Nephron progenitor cell (in vitro differentiated cells): ENCODE data around the gene EPGN.

ENCODE experiments used
- DNase-seq: peaks from one replicate; pipeline ENCODE4 v3.0.0; 2021
- H3K27ac Mint-ChIP-seq: 2 replicates; pipeline ENCODE4 v1.8.0; 2021; ENCODE audit warnings: mild to moderate bottlenecking, moderate library complexity, mixed read lengths
- H3K27me3 Mint-ChIP-seq: 2 replicates; pipeline ENCODE4 v1.8.0; 2021; ENCODE audit warnings: mild to moderate bottlenecking, low read depth, mixed read lengths; ENCODE audit not compliant: poor library complexity
- H3K36me3 Mint-ChIP-seq: 2 replicates; pipeline ENCODE4 v1.8.0; 2021; ENCODE audit warnings: low read depth, mixed read lengths
- H3K4me1 Mint-ChIP-seq: 2 replicates; pipeline ENCODE4 v1.8.0; 2021; ENCODE audit warnings: mixed read lengths
- H3K4me3 Mint-ChIP-seq: 2 replicates; pipeline ENCODE4 v1.8.0; 2021; ENCODE audit warnings: mild to moderate bottlenecking, moderate library complexity, mixed read lengths
- H3K9me3 Mint-ChIP-seq: 2 replicates; pipeline ENCODE4 v1.8.0; 2021; ENCODE audit warnings: mild to moderate bottlenecking, moderate library complexity, mixed read lengths
- TF ChIP-seq, protein P1 (sequence below): fragments of 200-600 bp; sonication (generic); IDR thresholded peaks from 2 replicates; pipeline ENCODE4 v1.5.0; 2021; ENCODE audit warnings: antibody characterized with exemption

EPGN gene

DNA sequence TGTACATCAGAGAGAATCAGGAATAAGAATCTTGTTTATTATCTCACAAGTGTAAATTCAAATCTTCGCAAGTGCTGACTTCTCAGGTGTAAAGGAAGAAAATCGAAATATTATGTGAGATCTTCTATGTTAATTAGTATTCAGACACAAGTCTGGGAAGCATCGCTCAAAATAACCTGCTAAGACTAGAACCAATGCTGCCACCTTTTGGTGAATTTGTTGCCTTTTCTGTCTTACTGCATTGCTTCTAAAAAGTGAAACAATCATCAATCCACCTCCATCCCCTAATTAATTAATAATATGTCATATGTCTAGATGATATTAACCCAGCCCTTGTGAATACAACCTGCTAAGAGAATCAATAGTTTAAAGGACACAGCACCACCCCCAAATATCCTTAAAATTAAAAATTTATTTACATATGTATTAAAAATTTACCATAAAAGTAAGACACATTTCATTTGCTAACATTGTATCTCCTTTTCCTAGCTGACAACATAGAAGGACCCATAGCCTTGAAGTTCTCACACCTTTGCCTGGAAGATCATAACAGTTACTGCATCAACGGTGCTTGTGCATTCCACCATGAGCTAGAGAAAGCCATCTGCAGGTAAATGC lies 3.5 kb downstream of the EPGN start:
- TF ChIP-seq, protein P1, sequence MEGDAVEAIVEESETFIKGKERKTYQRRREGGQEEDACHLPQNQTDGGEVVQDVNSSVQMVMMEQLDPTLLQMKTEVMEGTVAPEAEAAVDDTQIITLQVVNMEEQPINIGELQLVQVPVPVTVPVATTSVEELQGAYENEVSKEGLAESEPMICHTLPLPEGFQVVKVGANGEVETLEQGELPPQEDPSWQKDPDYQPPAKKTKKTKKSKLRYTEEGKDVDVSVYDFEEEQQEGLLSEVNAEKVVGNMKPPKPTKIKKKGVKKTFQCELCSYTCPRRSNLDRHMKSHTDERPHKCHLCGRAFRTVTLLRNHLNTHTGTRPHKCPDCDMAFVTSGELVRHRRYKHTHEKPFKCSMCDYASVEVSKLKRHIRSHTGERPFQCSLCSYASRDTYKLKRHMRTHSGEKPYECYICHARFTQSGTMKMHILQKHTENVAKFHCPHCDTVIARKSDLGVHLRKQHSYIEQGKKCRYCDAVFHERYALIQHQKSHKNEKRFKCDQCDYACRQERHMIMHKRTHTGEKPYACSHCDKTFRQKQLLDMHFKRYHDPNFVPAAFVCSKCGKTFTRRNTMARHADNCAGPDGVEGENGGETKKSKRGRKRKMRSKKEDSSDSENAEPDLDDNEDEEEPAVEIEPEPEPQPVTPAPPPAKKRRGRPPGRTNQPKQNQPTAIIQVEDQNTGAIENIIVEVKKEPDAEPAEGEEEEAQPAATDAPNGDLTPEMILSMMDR = peak; percentile 32

DNA sequence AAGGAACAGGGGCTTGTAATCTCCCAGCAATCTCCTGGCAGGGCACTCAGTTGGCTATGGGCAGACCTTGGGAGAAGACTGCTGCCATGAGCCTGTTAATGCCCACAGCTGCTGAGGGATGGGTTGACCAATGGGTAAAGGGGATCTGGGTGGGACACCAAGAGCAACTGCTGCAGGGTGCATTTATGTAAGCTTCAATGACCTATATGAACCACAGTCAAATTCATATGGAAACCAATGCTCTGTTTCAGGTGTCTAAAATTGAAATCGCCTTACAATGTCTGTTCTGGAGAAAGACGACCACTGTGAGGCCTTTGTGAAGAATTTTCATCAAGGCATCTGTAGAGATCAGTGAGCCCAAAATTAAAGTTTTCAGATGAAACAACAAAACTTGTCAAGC lies 6.1 kb downstream of the EPGN start:
- no peak for DNase-seq
- Mint-ChIP-seq H3K9me3 (no peaks in the 10 kb centered on the region), H3K4me1 (no peaks in the 10 kb centered on the region), H3K27ac (no peak overlapping the region), H3K36me3 (no peaks in the 10 kb centered on the region), H3K4me3 (no peak overlapping the region), H3K27me3 (peaks cover 4% of the 10 kb centered on the region)
- TF ChIP-seq, protein P1 = no peak

More for the DNA sequence above, 3.5 kb downstream of the EPGN start:
- Mint-ChIP-seq H3K4me1 (no peaks in the 10 kb centered on the region), H3K9me3 (no peaks in the 10 kb centered on the region), H3K4me3 (no peak overlapping the region), H3K27me3 (peaks cover 4% of the 10 kb centered on the region), H3K27ac (no peak overlapping the region), H3K36me3 (no peaks in the 10 kb centered on the region)
- DNase-seq = peak; percentile 12

DNA sequence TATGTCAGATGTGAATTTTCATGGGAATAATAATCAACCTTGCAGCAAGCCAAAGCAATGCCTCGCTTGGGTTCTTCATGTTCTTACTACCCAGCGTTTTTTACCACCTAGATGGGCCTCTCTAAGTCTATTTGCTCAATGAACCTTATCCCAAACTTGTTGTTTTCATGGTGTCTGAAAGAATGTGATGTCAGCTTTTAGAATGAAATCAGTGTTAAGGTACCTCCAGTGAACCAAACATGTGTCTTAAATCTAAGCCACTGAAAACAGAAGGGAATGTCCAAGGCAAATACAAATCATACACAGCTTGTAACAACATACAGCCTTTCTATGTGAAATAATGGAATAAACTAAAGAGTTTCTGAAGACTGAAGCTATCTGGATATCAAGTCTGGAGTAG lies 6.7 kb downstream of the EPGN start:
- Mint-ChIP-seq H3K4me1 (no peaks in the 10 kb centered on the region), H3K27me3 (peaks cover 4% of the 10 kb centered on the region), H3K4me3 (no peak overlapping the region), H3K9me3 (no peaks in the 10 kb centered on the region), H3K27ac (no peak overlapping the region), H3K36me3 (no peaks in the 10 kb centered on the region)
- DNase-seq = no peak
- TF ChIP-seq, protein P1 = no peak

DNA sequence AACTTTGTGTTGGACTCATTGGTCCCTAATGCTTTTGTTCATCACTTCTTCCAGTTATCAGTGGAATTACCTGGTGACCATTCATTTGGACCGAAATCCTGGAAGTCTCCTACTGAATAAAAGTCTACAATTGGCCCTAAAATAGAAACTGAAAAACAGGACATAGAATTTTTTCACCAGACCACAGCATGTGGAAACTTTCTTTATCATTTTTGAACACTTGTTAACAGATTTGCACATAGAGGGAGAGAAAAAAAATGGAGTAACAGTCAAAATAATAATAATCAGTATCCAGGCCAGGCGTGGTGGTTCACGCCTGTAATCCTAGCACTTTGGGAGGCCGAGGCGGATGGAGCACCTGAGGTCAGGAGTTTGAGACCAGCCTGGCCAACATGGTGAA lies 7.1 kb downstream of the EPGN start:
- H3K4me3 Mint-ChIP-seq = no peak overlapping the region
- H3K4me1 Mint-ChIP-seq = no peaks in the 10 kb centered on the region
- no peaks in the 10 kb centered on the region for H3K36me3 Mint-ChIP-seq
- no peak overlapping the region for H3K27ac Mint-ChIP-seq
- DNase-seq = no peak
- H3K9me3 Mint-ChIP-seq = no peaks in the 10 kb centered on the region
- H3K27me3 Mint-ChIP-seq = peaks cover 4% of the 10 kb centered on the region
- TF ChIP-seq, protein P1 = no peak

GRCh38 chr4:74316397-74316796 lies 8.1 kb downstream of the EPGN start:
- no peaks in the 10 kb centered on the region for H3K36me3 Mint-ChIP-seq
- no peak overlapping the region for H3K27ac Mint-ChIP-seq
- H3K9me3 Mint-ChIP-seq = no peaks in the 10 kb centered on the region
- no peaks in the 10 kb centered on the region for H3K4me1 Mint-ChIP-seq
- no peak for DNase-seq
- H3K4me3 Mint-ChIP-seq = no peak overlapping the region
- TF ChIP-seq, protein P1 = no peak
- peaks cover 4% of the 10 kb centered on the region for H3K27me3 Mint-ChIP-seq

DNA sequence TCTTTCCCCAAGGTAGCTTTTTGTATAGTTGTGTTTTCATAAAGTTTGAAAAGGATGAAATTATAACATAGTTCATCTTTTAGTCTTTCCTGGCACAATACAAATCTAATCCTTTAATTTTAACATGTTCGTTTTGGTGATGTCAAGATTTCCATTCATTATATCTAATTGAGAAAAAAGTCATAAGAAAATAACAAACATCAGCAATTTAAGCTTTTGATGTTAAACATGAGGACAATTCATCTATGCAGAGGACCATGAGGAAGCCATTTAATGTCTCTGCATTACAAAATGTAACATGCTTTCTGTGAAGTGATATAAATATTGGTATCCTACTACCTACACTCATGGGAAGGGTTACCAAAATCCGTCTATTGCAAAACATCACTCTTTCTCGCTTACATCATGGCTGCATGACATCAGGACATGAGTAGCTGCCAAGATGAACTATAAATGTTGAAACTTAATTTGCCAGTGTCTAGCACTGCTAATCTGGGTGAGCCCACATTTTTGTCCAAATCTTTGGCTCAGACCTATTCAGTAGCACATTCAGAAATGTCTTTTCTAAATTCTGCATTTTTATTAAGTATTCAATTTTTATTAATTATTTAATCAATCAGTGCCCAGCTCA lies 9.5 kb downstream of the EPGN start:
- no peak for DNase-seq
- no peak overlapping the region for H3K27ac Mint-ChIP-seq
- H3K36me3 Mint-ChIP-seq = no peaks in the 10 kb centered on the region
- TF ChIP-seq, protein P1 = no peak
- no peak overlapping the region for H3K4me3 Mint-ChIP-seq
- H3K27me3 Mint-ChIP-seq = peaks cover 4% of the 10 kb centered on the region
- no peaks in the 10 kb centered on the region for H3K9me3 Mint-ChIP-seq
- H3K4me1 Mint-ChIP-seq = no peaks in the 10 kb centered on the region
